Activated naive CD8-positive, alpha-beta T cell treated with anti-CD3 and anti-CD28 coated beads, Interleukin-2, amount 50 U/mL, for 24 hours (primary cell): ENCODE results near the gene ST6GALNAC2.
"Not testable (repeated sequence)": the region's sequence is repeated elsewhere in the genome, so short reads cannot be mapped to it uniquely, and the experiment has no call there.

ENCODE experiments used
- ATAC-seq: fragments of 150-1000 bp; cut with Tn5 transposase; one replicate; pipeline ENCODE4 v1.10.0; 2021
- DNase-seq: peaks from one replicate; pipeline ENCODE4 v3.0.0; 2021
- H3K27ac Mint-ChIP-seq: one replicate; pipeline ENCODE4 v1.8.0; 2021; ENCODE audit warnings: mild to moderate bottlenecking, mixed read lengths
- H3K27me3 Mint-ChIP-seq: one replicate; pipeline ENCODE4 v1.8.0; 2021; ENCODE audit warnings: mixed read lengths
- H3K36me3 Mint-ChIP-seq: one replicate; pipeline ENCODE4 v1.8.0; 2021; ENCODE audit warnings: low read depth, mixed read lengths
- H3K4me1 Mint-ChIP-seq: one replicate; pipeline ENCODE4 v1.8.0; 2021; ENCODE audit warnings: mixed read lengths
- H3K4me3 Mint-ChIP-seq: one replicate; pipeline ENCODE4 v1.8.0; 2021; ENCODE audit warnings: mild to moderate bottlenecking, moderate library complexity, mixed read lengths
- H3K9me3 Mint-ChIP-seq: one replicate; pipeline ENCODE4 v1.8.0; 2021; ENCODE audit warnings: mixed read lengths

ST6GALNAC2 gene

GRCh38 chr17:76612977-76613851, 27.6 kb upstream of the ST6GALNAC2 start:
- Mint-ChIP-seq H3K27me3 (peaks cover 2% of the 10 kb centered on the region), H3K36me3 (no peaks in the 10 kb centered on the region), H3K27ac (no peak overlapping the region), H3K9me3 (no peaks in the 10 kb centered on the region), H3K4me1 (peaks cover 7% of the 10 kb centered on the region), H3K4me3 (no peak overlapping the region)
- no peak for ATAC-seq
- peak; percentile 5 for DNase-seq

GRCh38 chr17:76612465-76612864, 26.8 kb upstream of the ST6GALNAC2 start:
- Mint-ChIP-seq H3K9me3 (no peaks in the 10 kb centered on the region), H3K36me3 (no peaks in the 10 kb centered on the region), H3K27ac (no peak overlapping the region), H3K27me3 (peaks cover 2% of the 10 kb centered on the region), H3K4me3 (no peak overlapping the region), H3K4me1 (peaks cover 7% of the 10 kb centered on the region)
- ATAC-seq (no peak), DNase-seq (no peak)

DNA sequence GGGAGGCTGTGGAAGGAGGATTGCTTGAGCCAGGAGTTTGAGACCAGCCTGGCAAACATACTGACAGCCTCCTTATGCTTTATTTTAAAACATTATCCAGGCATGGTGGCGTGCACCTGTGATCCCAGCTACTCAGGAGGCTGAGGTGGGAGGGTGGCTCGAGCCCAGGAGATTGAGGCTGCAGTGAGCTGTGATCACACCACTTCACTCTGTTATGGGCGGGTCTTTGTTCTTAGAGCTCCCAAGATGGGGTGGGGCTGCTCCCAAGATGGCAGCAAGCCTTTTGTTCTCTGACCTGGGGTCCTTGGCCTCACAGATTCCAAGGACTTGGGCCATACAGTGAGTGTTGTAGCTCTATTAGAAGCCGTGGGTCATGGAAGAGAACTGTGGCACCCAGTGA, 26.1 kb upstream of the ST6GALNAC2 start:
- H3K4me3 Mint-ChIP-seq = no peak overlapping the region
- peaks cover 2% of the 10 kb centered on the region for H3K27me3 Mint-ChIP-seq
- no peaks in the 10 kb centered on the region for H3K36me3 Mint-ChIP-seq
- DNase-seq (no peak), ATAC-seq (no peak)
- no peaks in the 10 kb centered on the region for H3K9me3 Mint-ChIP-seq
- H3K4me1 Mint-ChIP-seq = peaks cover 7% of the 10 kb centered on the region
- no peak overlapping the region for H3K27ac Mint-ChIP-seq

DNA sequence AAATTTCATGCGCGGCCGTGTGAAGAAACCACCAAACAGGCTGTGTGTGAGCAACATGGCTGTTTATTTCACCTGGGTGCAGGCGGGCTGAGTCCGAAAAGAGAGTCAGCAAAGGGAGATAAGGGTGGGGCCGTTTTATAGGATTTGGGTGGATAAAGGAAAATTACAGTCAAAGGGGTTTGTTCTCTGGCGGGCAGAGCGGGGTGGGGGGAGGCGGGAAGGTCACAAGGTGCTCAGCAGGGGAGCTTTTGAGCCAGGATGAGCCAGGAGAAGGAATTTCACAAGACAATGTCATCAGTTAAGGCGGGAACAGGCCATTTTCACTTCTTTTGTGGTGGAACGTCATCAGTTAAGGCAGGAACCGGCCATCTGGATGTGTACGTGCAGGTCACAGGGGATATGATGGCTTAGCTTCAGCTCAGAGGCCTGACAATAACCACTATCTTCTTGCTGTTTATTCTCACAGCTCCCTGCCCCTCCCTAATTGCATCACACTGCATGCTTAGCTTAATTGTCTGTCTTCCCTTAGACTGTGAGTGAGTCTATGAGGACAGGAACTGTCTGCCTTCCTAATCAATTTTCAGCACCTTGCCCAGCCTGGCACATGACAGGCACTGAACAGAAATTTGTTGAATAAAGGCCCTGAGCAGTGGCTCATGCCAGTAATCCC, 25.6 kb upstream of the ST6GALNAC2 start:
- not testable (repeated sequence) for H3K4me1 Mint-ChIP-seq, DNase-seq, H3K27me3 Mint-ChIP-seq, ATAC-seq, H3K36me3 Mint-ChIP-seq, H3K9me3 Mint-ChIP-seq, H3K27ac Mint-ChIP-seq, H3K4me3 Mint-ChIP-seq

DNA sequence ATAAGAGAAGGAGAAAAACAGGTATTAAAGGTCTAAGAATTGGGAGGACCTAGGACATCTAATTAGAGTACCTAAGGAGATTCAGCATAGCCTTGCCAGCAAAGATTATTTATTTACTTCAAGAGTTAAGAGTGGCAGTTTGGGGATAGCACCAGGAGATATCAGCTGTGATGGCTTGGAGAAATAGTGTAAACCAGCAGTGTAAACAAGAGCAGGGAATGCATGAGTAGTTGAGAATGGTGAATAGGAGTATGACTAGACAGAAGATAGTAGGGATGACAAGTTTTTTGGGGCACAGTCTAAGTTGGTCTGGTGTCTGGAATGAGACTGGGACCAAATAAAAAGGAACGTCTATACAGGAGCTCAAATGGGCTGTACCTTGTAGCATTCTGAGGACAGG, 21.0 kb upstream of the ST6GALNAC2 start:
- DNase-seq, H3K4me3 Mint-ChIP-seq, H3K27ac Mint-ChIP-seq, H3K27me3 Mint-ChIP-seq, H3K36me3 Mint-ChIP-seq, H3K9me3 Mint-ChIP-seq, H3K4me1 Mint-ChIP-seq, ATAC-seq: not testable (repeated sequence)

GRCh38 chr17:76601065-76601464, 15.4 kb upstream of the ST6GALNAC2 start:
- DNase-seq = no peak
- no peak overlapping the region for H3K27ac Mint-ChIP-seq
- H3K4me3 Mint-ChIP-seq = no peak overlapping the region
- peaks cover 13% of the 10 kb centered on the region for H3K4me1 Mint-ChIP-seq
- ATAC-seq = no peak
- H3K36me3 Mint-ChIP-seq = no peaks in the 10 kb centered on the region
- peaks cover 3% of the 10 kb centered on the region for H3K27me3 Mint-ChIP-seq
- H3K9me3 Mint-ChIP-seq = no peaks in the 10 kb centered on the region

DNA sequence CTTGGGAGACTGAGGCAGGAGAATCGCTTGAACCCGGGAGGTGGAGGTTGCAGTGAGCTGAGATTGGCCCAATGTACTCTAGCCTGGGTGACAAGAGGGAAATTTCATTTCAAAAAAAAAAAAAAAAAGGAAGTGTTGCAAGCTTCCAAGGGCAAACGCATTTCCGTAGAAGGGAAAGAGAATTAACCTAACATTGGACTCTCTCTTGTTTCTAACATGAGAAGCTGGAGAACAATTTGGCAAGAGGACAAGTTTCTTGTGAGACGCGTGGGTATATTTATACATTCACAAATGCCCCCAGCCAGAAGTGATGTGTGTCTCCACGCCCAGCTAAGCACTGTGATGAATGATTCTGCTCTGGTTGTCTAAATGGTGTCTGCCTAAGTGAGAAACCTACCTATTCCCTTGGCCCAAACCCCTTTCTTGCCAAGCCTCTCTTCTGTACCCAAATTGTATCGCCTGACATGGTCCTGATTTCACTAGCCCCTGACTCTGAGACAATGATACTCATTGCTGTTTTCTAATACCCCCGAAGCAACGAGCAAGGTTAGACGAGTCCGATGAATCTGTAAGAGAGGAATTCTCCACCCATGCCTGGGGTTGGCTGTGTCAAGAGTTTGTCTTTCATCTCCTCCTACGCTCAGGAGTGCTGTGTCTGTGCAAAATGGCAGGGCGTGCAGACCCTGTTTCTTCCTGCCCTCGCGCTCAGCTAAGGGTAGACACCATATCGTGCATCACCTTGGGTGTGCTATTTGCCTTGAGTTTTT, 14.2 kb upstream of the ST6GALNAC2 start:
- Mint-ChIP-seq H3K36me3 (no peaks in the 10 kb centered on the region), H3K4me3 (no peak overlapping the region), H3K27ac (no peak overlapping the region), H3K4me1 (peaks cover 13% of the 10 kb centered on the region), H3K27me3 (peaks cover 3% of the 10 kb centered on the region), H3K9me3 (no peaks in the 10 kb centered on the region)
- DNase-seq (no peak), ATAC-seq (no peak)

GRCh38 chr17:76598004-76598439, 12.4 kb upstream of the ST6GALNAC2 start:
- ATAC-seq = no peak
- H3K4me1 Mint-ChIP-seq = peaks cover 13% of the 10 kb centered on the region
- no peak for DNase-seq
- no peak overlapping the region for H3K27ac Mint-ChIP-seq
- no peak overlapping the region for H3K4me3 Mint-ChIP-seq
- H3K36me3 Mint-ChIP-seq = no peaks in the 10 kb centered on the region
- H3K27me3 Mint-ChIP-seq = peaks cover 3% of the 10 kb centered on the region
- no peaks in the 10 kb centered on the region for H3K9me3 Mint-ChIP-seq

DNA sequence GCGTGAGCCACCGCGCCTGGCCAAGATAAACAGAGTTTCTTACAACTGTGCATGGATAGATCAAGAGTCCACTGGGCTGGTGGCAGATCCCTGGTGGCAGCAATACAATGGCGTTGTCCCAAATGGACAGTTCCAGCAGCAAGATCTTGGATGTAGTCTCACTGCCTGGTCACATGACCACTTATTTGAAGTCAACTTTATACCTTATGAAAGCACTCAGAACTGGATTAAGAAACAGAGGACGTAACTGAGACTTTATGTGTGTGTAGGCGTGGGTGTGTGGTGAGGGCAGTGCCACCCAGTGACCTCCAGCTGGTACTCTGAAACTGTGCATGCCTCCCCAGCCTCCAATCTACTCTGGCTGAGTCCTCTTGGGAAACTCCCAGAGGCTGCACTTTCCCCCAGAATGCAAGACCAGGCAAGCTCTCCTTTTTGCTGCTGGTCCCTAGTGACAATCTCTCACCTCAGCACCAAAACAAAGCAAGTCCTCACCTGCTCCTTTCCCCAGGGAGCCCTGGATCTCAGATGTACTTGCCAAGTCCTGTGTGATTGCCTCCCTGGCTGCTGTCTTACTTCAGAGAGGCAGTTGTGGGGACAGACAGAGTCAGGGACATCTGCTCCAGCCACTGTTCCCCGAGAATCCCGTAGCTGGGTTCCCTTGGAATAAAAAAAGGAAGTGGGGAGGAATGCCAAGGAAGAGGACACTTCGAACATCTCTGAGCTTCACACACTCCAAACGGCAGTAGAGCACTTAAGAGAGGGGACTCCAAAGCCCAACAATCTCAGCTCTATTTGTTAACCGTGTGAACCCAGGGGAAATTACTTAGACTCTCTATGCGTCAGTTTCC, 11.7 kb upstream of the ST6GALNAC2 start:
- no peaks in the 10 kb centered on the region for H3K36me3 Mint-ChIP-seq
- H3K4me1 Mint-ChIP-seq = peaks cover 13% of the 10 kb centered on the region
- DNase-seq = no peak
- peaks cover 3% of the 10 kb centered on the region for H3K27me3 Mint-ChIP-seq
- ATAC-seq = no peak
- no peak overlapping the region for H3K27ac Mint-ChIP-seq
- H3K9me3 Mint-ChIP-seq = no peaks in the 10 kb centered on the region
- no peak overlapping the region for H3K4me3 Mint-ChIP-seq

GRCh38 chr17:76594690-76595089, 9.0 kb upstream of the ST6GALNAC2 start:
- Mint-ChIP-seq H3K4me1 (no peaks in the 10 kb centered on the region), H3K9me3 (no peaks in the 10 kb centered on the region), H3K36me3 (no peaks in the 10 kb centered on the region), H3K4me3 (no peak overlapping the region), H3K27ac (no peak overlapping the region), H3K27me3 (peaks cover 3% of the 10 kb centered on the region)
- ATAC-seq (no peak), DNase-seq (no peak)

- Mint-ChIP-seq H3K4me3 (no peak overlapping the region), H3K9me3 (no peaks in the 10 kb centered on the region), H3K27ac (no peak overlapping the region), H3K27me3 (peaks cover 8% of the 10 kb centered on the region), H3K4me1 (no peaks in the 10 kb centered on the region), H3K36me3 (no peaks in the 10 kb centered on the region)
- ATAC-seq (no peak), DNase-seq (no peak)
Measured at GRCh38 chr17:76593959-76594358, 8.3 kb upstream of the ST6GALNAC2 start.

GRCh38 chr17:76593384-76593826, 7.7 kb upstream of the ST6GALNAC2 start:
- Mint-ChIP-seq H3K36me3 (no peaks in the 10 kb centered on the region), H3K9me3 (no peaks in the 10 kb centered on the region), H3K4me1 (no peaks in the 10 kb centered on the region), H3K27me3 (peaks cover 13% of the 10 kb centered on the region), H3K27ac (no peak overlapping the region), H3K4me3 (no peak overlapping the region)
- ATAC-seq (no peak), DNase-seq (no peak)

- DNase-seq (no peak), ATAC-seq (no peak)
- H3K36me3 Mint-ChIP-seq = no peaks in the 10 kb centered on the region
- H3K9me3 Mint-ChIP-seq = no peaks in the 10 kb centered on the region
- H3K27me3 Mint-ChIP-seq = peaks cover 53% of the 10 kb centered on the region
- H3K4me1 Mint-ChIP-seq = peaks cover 12% of the 10 kb centered on the region
- H3K27ac Mint-ChIP-seq = no peak overlapping the region
- no peak overlapping the region for H3K4me3 Mint-ChIP-seq
Measured at GRCh38 chr17:76588182-76588581, 2.5 kb upstream of the ST6GALNAC2 start.
